OCI-LY7 (cell line): ENCODE results near the gene NUFIP1.

Experiments
- EZH2phosphoT487 ChIP-seq: fragments of 200-600 bp; sonication (generic); IDR thresholded peaks from 2 replicates; pipeline ENCODE4 v1.6.1; 2018; ENCODE audit warnings: low read depth, borderline replicate concordance, mild to moderate bottlenecking, mixed run types, antibody characterized with exemption, low read length, moderate library complexity, mixed read lengths
- TF ChIP-seq, protein P1 (sequence below): fragments of 200-600 bp; sonication (generic); conservative IDR thresholded peaks from 2 replicates; pipeline ENCODE4 v1.5.1; 2014; ENCODE audit warnings: mild to moderate bottlenecking, antibody characterized with exemption, low read length, moderate library complexity, mixed read lengths

- no peak for TF ChIP-seq EZH2phosphoT487
- TF ChIP-seq, protein P1, sequence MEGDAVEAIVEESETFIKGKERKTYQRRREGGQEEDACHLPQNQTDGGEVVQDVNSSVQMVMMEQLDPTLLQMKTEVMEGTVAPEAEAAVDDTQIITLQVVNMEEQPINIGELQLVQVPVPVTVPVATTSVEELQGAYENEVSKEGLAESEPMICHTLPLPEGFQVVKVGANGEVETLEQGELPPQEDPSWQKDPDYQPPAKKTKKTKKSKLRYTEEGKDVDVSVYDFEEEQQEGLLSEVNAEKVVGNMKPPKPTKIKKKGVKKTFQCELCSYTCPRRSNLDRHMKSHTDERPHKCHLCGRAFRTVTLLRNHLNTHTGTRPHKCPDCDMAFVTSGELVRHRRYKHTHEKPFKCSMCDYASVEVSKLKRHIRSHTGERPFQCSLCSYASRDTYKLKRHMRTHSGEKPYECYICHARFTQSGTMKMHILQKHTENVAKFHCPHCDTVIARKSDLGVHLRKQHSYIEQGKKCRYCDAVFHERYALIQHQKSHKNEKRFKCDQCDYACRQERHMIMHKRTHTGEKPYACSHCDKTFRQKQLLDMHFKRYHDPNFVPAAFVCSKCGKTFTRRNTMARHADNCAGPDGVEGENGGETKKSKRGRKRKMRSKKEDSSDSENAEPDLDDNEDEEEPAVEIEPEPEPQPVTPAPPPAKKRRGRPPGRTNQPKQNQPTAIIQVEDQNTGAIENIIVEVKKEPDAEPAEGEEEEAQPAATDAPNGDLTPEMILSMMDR: no peak
Observed at GRCh38 chr13:45034342-45034741, 45.1 kb upstream of the NUFIP1 start.
